Measurements from ENCODE around the gene MED27.

GRCh38 chr9:131840751-131841702 is 238.6 kb downstream of the MED27 start:
- TF ChIP-seq CTCF (IDR thresholded peaks at IDR 0.05) (no peak), EP300 (IDR thresholded peaks at IDR 0.05) (no peak)
